ENCODE results near the gene LAPTM5. TPM values are rescaled to one million over a fixed set of nuclear protein-coding genes. Genes with fewer than 3 reads are reported as not detected.

LAPTM5 gene
- total and polyA plus RNA-seq, 10 of the 15 experiments (the other 5 are each of a cell fraction or from before 2014, with no cell fraction given): 24.1 to 1,034 (median 687) TPM

- TF ChIP-seq ZBTB4 (CRISPR knock-in tag; IDR thresholded peaks at IDR 0.05) (no peak), MYC (IDR thresholded peaks at IDR 0.05; ENCODE audit: insufficient read depth, insufficient read length, insufficient replicate concordance, low read length, severe bottlenecking) (no peak), ZNF24 (IDR thresholded peaks at IDR 0.05) (no peak), PRDM15 (CRISPR knock-in tag; IDR thresholded peaks at IDR 0.05) (no peak), E2F8 (IDR thresholded peaks at IDR 0.05; ENCODE audit: low read depth, partially characterized antibody) (no peak)
These were observed 5.5 kb downstream of the LAPTM5 start (continued) for GRCh38 chr1:30751830-30752650.

Data from GM12878 (cell line).